K562 (cell line): ENCODE measurements around the gene ZPR1. TPM values are rescaled to one million over a fixed set of nuclear protein-coding genes. Genes with fewer than 3 reads are reported as not detected.

Experiments used
- ATAC-seq: fragments of 200-7000 bp; cut with Tn5 transposase; 3 replicates; pipeline ENCODE4 v1.9.1; 2020; ENCODE audit warnings: moderate library complexity
- BruUV-seq: library from RNA; stranded (reverse); fragments of 400-500 nt; replicated peaks from 2 replicates; lab custom pipeline; 2021; lab: Mats Ljungman, UMichigan
- CTCF ChIA-PET: fragments of 300-600 bp; formaldehyde crosslinking; extraction: SDS; loops from one replicate; lab custom pipeline; 2021; ENCODE audit warnings: low intra/inter-chr PET ratio; lab: Yijun Ruan, JAX
- POLR2A ChIA-PET: fragments of 300-600, 350-650 bp; sonication (Branson Sonifier 250); formaldehyde crosslinking; extraction: SDS; loops from one replicate; lab custom pipeline; 2021; ENCODE audit warnings: antibody characterized with exemption, inconsistent platforms; lab: Yijun Ruan, JAX
- DNase-seq, 4 experiments: peaks; one replicate each; pipeline versions ENCODE4 v3.0.0 to v3.0.0-alpha.2; 2011 to 2018; ENCODE audit warnings: low spot score in 3 of 4, mixed read lengths in 3 of 4; ENCODE audit errors: extremely low read depth in 1 of 4
- FAIRE-seq: peaks from 2 replicates; lab custom pipeline; 2011; peaks lifted over from hg19 to GRCh38; lab: Jason Lieb, UNC
- H2AFZ ChIP-seq: 2 replicates; pipeline ENCODE4 v1.6.0; 2011; ENCODE audit warnings: low read depth, low read length, control low read depth, inconsistent platforms
- H3K27ac ChIP-seq: fragments of 200-600 bp; 3 replicates; pipeline ENCODE4 v1.8.0; 2011; ENCODE audit warnings: low read depth, mild to moderate bottlenecking, control low read depth, inconsistent platforms, low read length, moderate library complexity, mixed read lengths; ENCODE audit errors: extremely low read depth
- H3K27me3 ChIP-seq, 2 experiments: fragments of 300-600 bp in 1 of 2; 2 replicates in 1 of 2; 3 replicates in 1 of 2; pipeline versions ENCODE4 v1.6.0 to v1.8.0; 2011; ENCODE audit warnings: inconsistent platforms in 2 of 2, low read length in 2 of 2, mild to moderate bottlenecking in 1 of 2, mixed read lengths in 1 of 2, moderate library complexity in 1 of 2; ENCODE audit not compliant: control insufficient read depth in 2 of 2, insufficient read depth in 2 of 2
- H3K36me3 ChIP-seq: fragments of 300-600 bp; 3 replicates; pipeline ENCODE4 v1.8.0; 2011; ENCODE audit warnings: mild to moderate bottlenecking, low read length, inconsistent platforms; ENCODE audit not compliant: control insufficient read depth, insufficient read depth
- H3K4me1 ChIP-seq, 2 experiments: fragments of 200-600 bp in 1 of 2; replicated peaks in 1 of 2; 2 replicates in 1 of 2; 3 replicates in 1 of 2; pipeline versions ENCODE4 v1.5.1 to v1.8.0; 2011; ENCODE audit warnings: inconsistent platforms in 2 of 2, low read length in 2 of 2, mild to moderate bottlenecking in 1 of 2, mixed read lengths in 1 of 2, moderate library complexity in 1 of 2; ENCODE audit not compliant: control insufficient read depth in 2 of 2, insufficient read depth in 2 of 2
- H3K4me2 ChIP-seq: 2 replicates; pipeline ENCODE4 v1.6.1; 2011; ENCODE audit warnings: low read length, control low read depth, inconsistent platforms, mixed read lengths; ENCODE audit not compliant: insufficient read depth
- H3K4me3 ChIP-seq: fragments of 200-600 bp; sonication (generic), shearing (Covaris generic); 2 replicates; pipeline ENCODE4 v1.5.1; 2016; ENCODE audit warnings: control low read depth, inconsistent platforms
- H3K79me2 ChIP-seq: fragments of 200-600 bp; 3 replicates; pipeline ENCODE4 v1.8.0; 2011; ENCODE audit warnings: low read length, inconsistent platforms; ENCODE audit not compliant: control insufficient read depth, insufficient read depth
- H3K9ac ChIP-seq, 2 experiments: 2 replicates each; pipeline versions ENCODE4 v1.6.0 to v1.6.1; 2011; ENCODE audit warnings: low read depth in 2 of 2, low read length in 2 of 2, control low read depth in 1 of 2, inconsistent platforms in 1 of 2, mild to moderate bottlenecking in 1 of 2, mixed read lengths in 1 of 2; ENCODE audit not compliant: insufficient read depth in 1 of 2
- H3K9me1 ChIP-seq: one replicate; pipeline ENCODE4 v1.6.0; 2011; ENCODE audit warnings: inconsistent platforms, mild to moderate bottlenecking, low read length, moderate library complexity; ENCODE audit not compliant: control insufficient read depth, insufficient read depth
- H3K9me3 ChIP-seq: replicated peaks from 2 replicates; pipeline ENCODE4 v1.5.1; 2011; ENCODE audit warnings: low read depth, low read length, inconsistent platforms; ENCODE audit not compliant: control insufficient read depth, insufficient read depth
- H4K20me1 ChIP-seq: replicated peaks from 2 replicates; pipeline ENCODE4 v1.6.1; 2011; ENCODE audit warnings: low read length, inconsistent platforms, mixed read lengths; ENCODE audit not compliant: control insufficient read depth, insufficient read depth
- FOXM1 ChIP-seq, 2 experiments: fragments of 450-650 bp in 1 of 2; sonication (generic) in 1 of 2; formaldehyde crosslinking in 1 of 2; IDR thresholded peaks; 2 replicates each; pipeline versions ENCODE4 v1.6.1 to v1.9.0; 2017 to 2022; ENCODE audit warnings: low read depth in 2 of 2, mild to moderate bottlenecking in 2 of 2, missing genetic modification reagents in 1 of 2, moderate library complexity in 1 of 2
- LARP7 ChIP-seq: fragments of 450-650 bp; IDR thresholded peaks from 2 replicates; pipeline ENCODE4 v1.6.1; 2016
- PHF20 ChIP-seq: fragments of 450-650 bp; IDR thresholded peaks from 2 replicates; pipeline ENCODE4 v1.6.1; 2018; ENCODE audit not compliant: partially characterized antibody
- POLR2B ChIP-seq: fragments of 450-650 bp; IDR thresholded peaks from 2 replicates; pipeline ENCODE4 v1.6.1; 2018; ENCODE audit warnings: low read depth; ENCODE audit not compliant: partially characterized antibody
- POLR2G ChIP-seq: fragments of 200-400 bp; formaldehyde crosslinking; IDR thresholded peaks from 2 replicates; pipeline ENCODE4 v1.6.1; 2017; ENCODE audit warnings: low read depth, mild to moderate bottlenecking, antibody characterized with exemption, low read length, moderate library complexity
- VEZF1 ChIP-seq: fragments of 200-800 bp; sonication (Bioruptor generic); IDR thresholded peaks from 2 replicates; pipeline ENCODE4 v1.6.1; 2017; ENCODE audit warnings: missing genetic modification characterization, missing compliant biosample characterization
- ZNF174 ChIP-seq: fragments of 250-450 bp; sonication (Bioruptor Pico); IDR thresholded peaks from 2 replicates; pipeline ENCODE4 v1.4.0; 2020; ENCODE audit warnings: mild to moderate bottlenecking
- ZNF518B ChIP-seq: fragments of 250-450 bp; sonication (Bioruptor Pico); IDR thresholded peaks from 2 replicates; pipeline ENCODE4 v1.5.0; 2021; ENCODE audit warnings: mild to moderate bottlenecking, moderate library complexity
- ZNF707 ChIP-seq: fragments of 250-450 bp; sonication (Bioruptor Pico); conservative IDR thresholded peaks from 2 replicates; pipeline ENCODE4 v1.8.0; 2022; ENCODE audit warnings: inconsistent platforms, mild to moderate bottlenecking, moderate library complexity
- ZNF764 ChIP-seq: fragments of 250-450 bp; sonication (Bioruptor Pico); IDR thresholded peaks from 2 replicates; pipeline ENCODE4 v1.4.0; 2020; ENCODE audit warnings: low read depth, mild to moderate bottlenecking, moderate library complexity
- WGBS: fragments of 100-300 bp; shearing (Covaris generic); methylation state at CpG from one replicate; pipeline ENCODE4 v1.1.6; 2016; ENCODE audit warnings: low coverage, mixed read lengths; ENCODE audit not compliant: insufficient coverage; ENCODE audit errors: missing lambda C conversion rate; 5-methylcytosine and 5-hydroxymethylcytosine counted together
- in situ Hi-C: fragments of 300-500 bp; cut with MboI; formaldehyde crosslinking; loops from 4 replicates; pipeline ENCODE4 v1.15.0; 2018; ENCODE audit warnings: inconsistent platforms, mixed read lengths
- intact Hi-C: fragments of 100-400 bp; cut with micrococcal nuclease; formaldehyde crosslinking; loops from 2 replicates; pipeline ENCODE4 v1.14.2; 2022
- polyA plus RNA-seq, 8 experiments: library from polyadenylated mRNA; depleted of rRNA in 4 of 8; stranded (reverse) in 5 of 8; unstranded in 3 of 8; fragments of >200 nt; fragmentation: Nextera tagmentation in 2 of 8; fragmentation: Illumina TruSeq in 1 of 8; extraction: Ambion mirVana in 2 of 8; extraction: Trizol in 1 of 8; gene quantifications; 2 replicates each; pipeline versions ENCODE4 v1.2.1 to v1.2.3, GENCODE V29; 2011 to 2014; ENCODE audit warnings: inconsistent platforms in 1 of 8, missing spikeins in 1 of 8
- total RNA-seq, 7 experiments: library from RNA; depleted of rRNA in 6 of 7; stranded (reverse); fragments of >200 nt in 6 of 7; fragmentation: Illumina TruSeq in 2 of 7; extraction: Trizol in 2 of 7; gene quantifications; 2 replicates each; pipeline versions ENCODE4 v1.2.1 to v1.2.3, GENCODE V29; 2011 to 2021; ENCODE audit warnings: low replicate concordance in 1 of 7

The ZPR1 gene
- total and polyA plus RNA-seq, 9 of the 15 experiments (the other 6 are each of a cell fraction or from before 2014, with no cell fraction given): 13.0 to 120 (median 83.8) TPM

- Histone ChIP-seq H4K20me1 (no peaks in the 10 kb centered on the region), H3K9me1 (no peaks in the 10 kb centered on the region), H3K4me3 (no peak overlapping the region), H3K36me3 (peaks cover 86% of the 10 kb centered on the region), H3K79me2 (no peaks in the 10 kb centered on the region), H3K9me3 (no peaks in the 10 kb centered on the region), H3K9ac (no peak overlapping the region), H3K4me1 (no peaks in the 10 kb centered on the region), H3K27me3 (no peaks in the 10 kb centered on the region), H3K4me2 (no peak overlapping the region), H2AFZ (no peak overlapping the region), H3K27ac (no peak overlapping the region)
- DNase-seq (no peak), ATAC-seq (no peak), FAIRE-seq (no peak)
- WGBS: 100% methylated on average over 2 of the region's 2 CpGs
- no TSS peak for BruUV-seq
- TF ChIP-seq ZNF764 (CRISPR knock-in tag): no peak
- TF ChIP-seq ZNF707 (CRISPR knock-in tag): peak; percentile 73
- intact Hi-C loops (no loop called here), in situ Hi-C loops (no loop called here)
- ChIA-PET CTCF (no interaction called here), POLR2A (interaction anchor here (0.6 to 2.1 kb wide), 5 partner anchors 9 to 248 kb away, joined by 3 to 6 read pairs (median 4); no protein-coding TSS in a partner anchor)
Observed at GRCh38 chr11:116750070-116750718, 37.6 kb downstream of the ZPR1 start.

- no peaks in the 10 kb centered on the region for H3K9me3 ChIP-seq
- H3K4me3 ChIP-seq: no peak overlapping the region
- CTCF ChIA-PET: interaction anchor here (1.3 kb wide), 1 partner anchor 10 kb away, joined by 3 read pairs; no protein-coding TSS in a partner anchor
- H3K79me2 ChIP-seq: no peaks in the 10 kb centered on the region
- ATAC-seq (no peak), FAIRE-seq (no peak), DNase-seq (no peak)
- H4K20me1 ChIP-seq: 0 out of 2 replicates have a peak, but pooled peaks cover 4% of the 10 kb centered on the region
- BruUV-seq: no TSS peak
- H3K4me2 ChIP-seq: no peak overlapping the region
- WGBS: 70% methylated on average over 6 of the region's 6 CpGs
- no peak overlapping the region for H3K9ac ChIP-seq
- H3K27ac ChIP-seq: no peak overlapping the region
- in situ Hi-C loops: no loop called here
- H2AFZ ChIP-seq: no peak overlapping the region
- no peaks in the 10 kb centered on the region for H3K4me1 ChIP-seq
- POLR2A ChIA-PET: interaction anchor here (1.1 to 1.8 kb wide), 2 partner anchors 9 to 27 kb away, joined by 4 to 5 read pairs; no protein-coding TSS in a partner anchor
- intact Hi-C loops: no loop called here
- no peaks in the 10 kb centered on the region for H3K9me1 ChIP-seq
- peaks cover 8% of the 10 kb centered on the region for H3K36me3 ChIP-seq
- no peaks in the 10 kb centered on the region for H3K27me3 ChIP-seq
- no peak for TF ChIP-seq ZNF518B (CRISPR knock-in tag)
- TF ChIP-seq POLR2G: no peak
- no peak for TF ChIP-seq LARP7
- TF ChIP-seq ZNF174: no peak
- no peak for TF ChIP-seq PHF20
- no peak for TF ChIP-seq VEZF1 (CRISPR knock-in tag)
- TF ChIP-seq FOXM1 (IDR thresholded peaks at IDR 0.05; ENCODE audit: low read depth): no peak
- TF ChIP-seq FOXM1 (CRISPR knock-in tag; IDR thresholded peaks at IDR 0.05; ENCODE audit: low read depth): no peak
- TF ChIP-seq POLR2B: no peak
Observed at GRCh38 chr11:116742104-116742503, 45.7 kb downstream of the ZPR1 start.
